GM19035 (cell line): ENCODE results near the gene TMC4.
"Not testable (repeated sequence)": the region's sequence is repeated elsewhere in the genome, so short reads cannot be mapped to it uniquely, and the experiment has no call there.

Source experiments
- ATAC-seq: cut with Tn5 transposase; IDR thresholded peaks from one replicate; pipeline ENCODE4 v1.9.1; 2021; ENCODE audit not compliant: unreplicated experiment

Gene TMC4

DNA sequence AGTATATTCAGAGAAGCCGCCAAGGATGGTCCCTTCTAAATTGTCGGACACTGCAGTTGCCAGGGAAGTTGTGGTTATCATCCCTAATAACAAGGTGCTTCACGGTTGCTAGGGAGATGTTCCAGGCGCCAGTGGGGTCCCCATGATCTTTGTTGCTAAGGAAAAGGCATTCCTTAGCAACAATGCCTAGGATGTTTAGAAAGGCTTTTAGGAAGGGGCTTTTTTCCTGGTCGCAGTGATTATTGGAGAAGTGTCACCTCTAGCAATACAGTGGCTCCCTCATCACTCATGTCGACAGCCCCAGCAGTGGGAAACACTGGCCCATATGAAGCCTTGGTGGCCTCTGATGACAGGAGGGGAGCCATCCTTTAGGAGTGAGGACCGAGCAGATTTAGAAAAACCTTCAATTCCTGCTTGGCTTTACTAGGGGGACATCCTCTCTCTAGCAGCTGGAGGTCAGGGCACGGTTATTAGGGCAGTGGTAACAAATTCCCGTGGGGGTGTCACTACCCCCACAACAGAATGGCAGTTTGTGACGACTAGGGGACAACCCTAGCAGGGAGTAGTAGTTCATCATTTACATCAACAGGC, 6.4 kb upstream of the TMC4 start:
- ATAC-seq: no peak

DNA sequence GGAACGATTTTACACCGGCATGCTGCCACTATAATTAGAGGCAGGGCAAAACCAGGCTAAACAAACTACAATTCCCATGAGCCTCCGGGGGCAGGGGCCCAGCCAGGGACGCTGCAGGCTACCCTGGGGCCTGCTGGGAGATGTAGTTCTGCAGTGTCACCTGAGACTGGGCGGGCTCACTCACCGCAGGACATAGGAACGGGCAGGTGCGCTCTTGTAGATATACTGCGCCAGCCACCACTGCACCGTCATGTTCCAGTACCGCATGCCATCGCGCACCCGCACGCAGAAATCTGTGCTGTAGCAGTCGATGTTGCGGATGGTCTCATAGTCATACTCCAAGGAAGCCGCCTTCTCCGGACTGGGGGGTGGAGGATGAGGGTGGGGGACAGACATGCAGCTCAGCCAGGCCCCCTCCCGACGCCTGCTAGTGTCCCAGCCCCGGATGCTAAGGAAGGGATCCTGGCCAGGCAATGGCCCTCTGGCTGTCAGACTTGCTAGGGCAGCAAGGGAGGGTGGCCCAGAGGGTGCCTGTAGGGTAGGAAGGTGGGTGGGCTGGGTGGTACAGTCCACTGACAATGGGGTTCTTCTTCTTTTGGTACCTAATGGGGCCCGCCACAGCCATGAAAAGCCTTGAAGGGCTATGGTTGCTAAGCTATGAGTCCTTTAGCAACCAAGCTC, 5.8 kb upstream of the TMC4 start:
- no peak for ATAC-seq

DNA sequence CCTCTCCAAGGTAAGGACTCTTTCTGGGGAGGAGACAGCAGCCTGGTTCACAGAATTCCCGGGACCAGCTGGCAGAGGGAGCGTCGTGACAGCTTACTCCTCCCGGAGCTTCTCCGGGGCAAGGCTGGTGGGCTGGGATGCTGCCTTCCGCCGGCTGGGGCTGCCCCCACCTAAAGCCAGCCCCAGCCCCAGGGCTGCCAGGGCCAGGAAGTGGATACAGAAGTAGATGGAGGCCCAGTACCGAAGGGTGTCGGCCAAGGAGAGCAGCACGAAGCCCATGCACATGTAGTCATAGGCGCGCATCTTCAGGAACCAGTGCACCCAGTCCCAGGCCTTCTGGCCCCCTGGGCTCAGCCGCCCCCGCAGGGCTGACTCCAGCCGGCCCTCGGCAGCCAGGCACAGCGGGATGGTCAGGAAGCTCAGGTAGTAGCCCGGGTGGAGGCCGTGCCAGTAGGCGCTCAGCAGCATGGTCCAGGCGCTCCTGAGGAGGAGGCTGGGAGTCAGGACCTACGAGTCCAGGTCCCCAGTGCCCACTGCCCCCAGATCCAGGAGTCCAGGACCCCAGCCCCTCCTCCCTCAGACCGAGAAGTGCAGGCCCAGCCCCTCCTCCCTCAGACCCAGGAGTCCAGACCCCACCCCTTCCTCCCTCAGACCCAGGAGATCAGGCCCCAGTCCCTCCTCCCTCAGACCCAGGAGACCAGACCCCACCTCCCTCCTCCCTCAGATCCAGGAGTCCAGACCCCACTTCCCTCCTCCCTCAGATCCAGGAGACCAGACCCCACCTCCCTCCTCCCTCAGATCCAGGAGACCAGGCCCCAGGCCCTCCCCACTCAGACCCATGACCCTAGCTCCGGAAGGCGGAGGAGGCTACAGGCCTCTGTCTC, 1.2 kb upstream of the TMC4 start:
- ATAC-seq: no peak

- no peak for ATAC-seq
These were observed 369 bp upstream of the TMC4 start for GRCh38 chr19:54173359-54173699.

- ATAC-seq: not testable (repeated sequence)
These were observed 1.1 kb downstream of the TMC4 start for GRCh38 chr19:54171736-54172431.

GRCh38 chr19:54169149-54169740, 3.7 kb downstream of the TMC4 start:
- ATAC-seq: no peak

DNA sequence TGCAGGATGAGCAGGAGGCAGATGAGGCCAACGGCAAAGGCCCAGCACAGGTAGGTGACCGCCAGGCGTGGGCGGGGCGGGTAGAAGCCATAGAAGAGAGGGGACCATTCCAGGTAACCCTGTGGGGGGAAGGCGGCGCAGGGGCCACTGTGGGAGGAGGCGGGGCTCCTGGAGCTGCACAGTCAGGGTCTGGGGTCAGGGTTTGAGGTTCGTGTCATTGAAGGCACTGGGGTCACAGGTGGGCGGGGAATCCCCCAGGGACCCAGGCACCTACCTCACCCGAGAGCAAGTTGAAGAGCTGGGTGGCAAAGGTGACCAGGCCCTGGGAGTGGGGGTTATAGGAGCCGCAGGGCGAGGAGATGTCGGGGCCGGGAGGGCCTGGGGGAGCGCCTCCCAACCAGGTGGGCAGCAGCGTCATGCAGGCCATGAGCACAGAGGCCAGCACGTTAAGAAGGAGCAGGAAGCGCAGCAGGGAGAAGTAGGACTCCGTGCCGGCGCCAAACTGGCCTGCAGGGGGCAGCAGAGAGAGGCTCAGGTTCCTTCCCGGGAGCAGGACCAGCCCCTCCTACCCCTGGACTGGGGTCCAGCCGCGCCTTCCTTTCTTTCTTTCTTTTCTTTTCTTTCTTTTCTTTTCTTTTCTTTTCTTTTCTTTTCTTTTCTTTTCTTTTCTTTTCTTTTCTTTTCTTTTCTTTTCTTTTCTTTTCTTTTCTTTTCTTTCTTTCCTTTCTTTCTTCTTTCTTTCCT, 4.6 kb downstream of the TMC4 start:
- no peak for ATAC-seq

DNA sequence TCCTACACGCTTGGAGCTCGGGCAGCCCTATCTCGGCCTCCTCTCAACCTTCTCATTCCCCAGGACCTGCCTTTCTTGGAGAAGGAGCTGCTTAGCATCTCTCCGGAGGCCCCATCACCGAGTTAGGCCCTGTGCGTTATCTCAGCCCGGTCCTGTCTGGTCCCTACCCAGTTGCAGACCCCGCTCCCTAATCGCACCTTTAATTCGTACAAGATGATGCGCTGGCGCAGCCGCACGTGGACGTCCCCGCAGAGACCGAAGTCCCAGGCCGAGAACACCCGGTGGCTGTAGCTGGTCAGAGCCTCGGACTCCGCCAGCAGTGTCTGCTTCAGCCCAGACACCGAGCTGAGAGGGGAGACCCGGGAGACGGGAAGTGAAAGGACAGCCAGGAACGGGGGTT, 7.7 kb downstream of the TMC4 start:
- no peak for ATAC-seq

DNA sequence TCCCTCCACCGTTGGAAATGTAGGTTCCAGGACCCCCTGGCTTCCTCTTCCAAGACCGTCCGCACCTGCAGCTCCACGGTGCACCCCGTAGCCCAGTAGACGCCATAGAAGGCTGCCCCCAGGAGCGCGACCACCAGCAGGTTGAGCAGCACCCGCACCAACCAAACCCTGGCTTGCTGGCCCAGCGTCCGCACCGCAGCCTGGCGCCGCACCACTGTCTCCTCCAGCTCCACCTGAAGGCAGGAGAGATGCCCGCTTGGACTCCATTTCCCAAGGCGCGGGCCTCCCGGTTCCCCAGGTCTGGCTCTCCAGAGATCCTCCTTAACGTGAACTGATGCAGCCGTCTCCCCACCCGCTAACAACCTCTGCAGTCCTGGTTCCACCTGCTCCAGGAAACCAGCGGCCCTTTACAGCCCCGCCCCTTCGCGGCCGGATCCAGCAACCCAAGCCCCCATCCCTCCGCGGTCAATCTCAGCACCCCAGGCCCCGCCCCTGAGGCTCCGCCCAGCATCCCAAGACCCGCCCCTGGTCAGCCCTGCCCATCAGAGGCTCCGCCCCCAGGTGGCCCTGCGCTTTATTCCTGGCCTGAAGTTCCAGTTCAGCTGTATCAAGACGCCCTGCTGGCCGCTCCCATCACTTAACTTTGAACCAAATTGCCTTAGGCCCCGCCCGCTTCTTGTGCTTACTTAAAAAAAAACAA, 8.4 kb downstream of the TMC4 start:
- no peak for ATAC-seq

DNA sequence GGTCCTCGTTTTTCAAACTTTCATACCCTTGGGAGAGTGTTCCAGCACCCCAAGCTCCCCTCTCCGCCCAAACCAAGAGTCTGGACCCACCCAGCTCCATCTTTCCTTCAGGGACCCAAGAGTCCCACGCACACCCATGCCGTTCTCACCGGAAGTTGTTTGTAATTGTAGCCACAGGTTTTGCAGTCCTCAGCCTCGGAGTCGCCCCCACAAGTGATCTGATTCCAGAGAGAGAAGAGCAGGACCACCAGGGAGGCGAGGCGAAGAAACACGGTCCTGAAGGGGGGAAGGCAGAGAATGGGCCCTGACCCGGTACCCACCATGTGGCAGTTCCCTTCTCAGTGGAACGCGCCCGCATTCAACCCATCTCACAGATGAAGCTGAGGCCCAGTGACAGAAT, 10.1 kb downstream of the TMC4 start:
- no peak for ATAC-seq

DNA sequence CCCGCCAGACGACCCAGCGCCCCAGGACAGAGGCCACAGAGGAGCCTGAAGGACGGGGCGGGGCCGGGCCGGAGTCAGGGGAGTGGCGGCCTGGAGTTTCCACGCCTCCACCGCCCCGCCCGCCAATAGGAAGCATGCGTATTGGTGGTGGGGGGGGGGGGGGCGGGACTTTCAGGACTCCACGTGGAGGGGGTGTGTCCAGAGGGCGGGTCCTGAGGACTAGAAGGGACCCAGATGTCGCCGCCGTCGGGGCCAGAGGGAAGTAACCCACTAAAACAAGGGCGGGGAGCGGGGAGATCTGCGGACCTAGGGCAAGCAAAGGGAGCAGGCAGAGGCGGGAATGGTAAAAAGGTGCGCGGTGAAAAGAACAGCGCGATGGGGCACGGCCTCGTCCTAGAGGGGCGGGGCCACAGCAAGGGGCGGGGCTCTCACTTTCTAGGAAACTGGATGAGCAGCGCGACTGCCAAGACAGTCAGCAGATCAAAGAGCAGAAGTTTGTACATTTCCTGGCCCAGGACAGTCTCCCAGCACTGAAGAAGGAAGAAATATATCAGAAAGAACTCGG, 10.6 kb downstream of the TMC4 start:
- ATAC-seq: no peak

- ATAC-seq: no peak
These were observed 12.1 kb downstream of the TMC4 start for GRCh38 chr19:54160854-54161253.

GRCh38 chr19:54160182-54160811, 12.7 kb downstream of the TMC4 start:
- peak; percentile 1 for ATAC-seq

DNA sequence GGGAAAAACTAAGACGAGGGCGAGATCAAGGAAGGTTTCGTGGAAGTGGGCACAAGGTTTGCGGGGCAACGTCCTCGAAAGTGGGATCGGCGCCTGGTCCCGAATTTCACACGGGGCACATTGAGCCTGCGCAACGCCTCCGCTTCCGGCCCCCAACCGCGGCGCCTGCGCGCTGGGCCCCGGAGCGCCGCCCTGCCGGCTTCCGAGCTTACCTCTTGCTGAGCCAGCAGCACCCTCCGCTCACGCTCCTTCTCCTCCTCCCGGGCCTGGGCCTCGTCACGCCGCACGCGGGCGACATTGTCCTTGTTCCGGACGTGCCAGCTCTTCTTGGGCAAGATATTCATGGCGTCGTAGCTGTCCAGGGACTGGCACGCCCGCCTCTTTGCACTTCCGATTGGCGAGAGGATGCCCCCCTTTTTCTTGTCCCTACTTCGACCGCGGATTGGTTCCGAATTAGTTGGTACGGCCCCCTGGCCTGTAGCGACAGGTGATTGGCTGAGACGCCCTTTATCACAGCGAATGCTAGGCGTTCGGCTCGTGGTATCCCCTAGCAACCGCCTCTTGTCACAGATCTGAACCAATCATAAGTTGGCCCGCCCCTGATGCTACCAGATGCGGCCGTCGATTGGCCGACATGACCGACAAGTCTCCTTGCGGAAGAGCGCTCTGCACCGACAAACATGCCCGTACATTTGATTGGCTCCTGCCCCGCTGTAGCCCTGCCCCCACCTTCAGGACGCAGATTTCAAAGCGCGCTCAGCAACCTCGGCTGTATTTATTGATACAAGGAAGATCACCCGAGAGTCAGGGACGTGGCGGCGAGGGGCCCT, 13.4 kb downstream of the TMC4 start, which contains the start of gene LENG1:
LENG1 (minus strand) TSS at position 370 of the 830 bp plus-strand sequence; CDS start at position 344, 26 bp downstream.
- peak; percentile 87 for ATAC-seq

DNA sequence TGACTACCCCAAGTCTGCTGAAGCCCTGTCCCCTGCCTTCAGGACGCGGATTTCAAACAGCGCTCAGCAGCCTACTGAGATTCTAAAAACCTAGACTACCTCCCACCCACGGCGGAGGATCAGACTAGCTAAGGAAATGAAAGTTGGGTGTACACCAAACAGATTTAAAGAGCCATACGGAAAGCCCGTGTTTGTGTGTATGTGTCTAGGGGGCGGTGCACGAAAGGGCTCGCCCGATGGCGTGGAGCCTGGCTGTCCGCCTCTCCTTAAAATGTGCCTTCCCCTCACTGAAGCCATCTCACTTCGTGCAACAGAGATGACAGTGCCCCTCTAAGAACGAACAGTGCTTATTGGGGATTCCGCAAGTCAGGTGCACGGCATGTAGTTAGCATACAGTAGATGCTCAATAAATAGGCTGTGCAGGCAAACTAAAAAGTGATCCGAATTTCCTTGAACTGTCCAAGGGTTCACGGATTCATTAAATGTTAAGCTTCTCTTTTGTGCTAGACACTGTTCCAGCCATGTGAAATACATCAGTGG, 14.1 kb downstream of the TMC4 start:
- ATAC-seq: no peak

- no peak for ATAC-seq
These were observed 16.0 kb downstream of the TMC4 start for GRCh38 chr19:54156953-54157352.

DNA sequence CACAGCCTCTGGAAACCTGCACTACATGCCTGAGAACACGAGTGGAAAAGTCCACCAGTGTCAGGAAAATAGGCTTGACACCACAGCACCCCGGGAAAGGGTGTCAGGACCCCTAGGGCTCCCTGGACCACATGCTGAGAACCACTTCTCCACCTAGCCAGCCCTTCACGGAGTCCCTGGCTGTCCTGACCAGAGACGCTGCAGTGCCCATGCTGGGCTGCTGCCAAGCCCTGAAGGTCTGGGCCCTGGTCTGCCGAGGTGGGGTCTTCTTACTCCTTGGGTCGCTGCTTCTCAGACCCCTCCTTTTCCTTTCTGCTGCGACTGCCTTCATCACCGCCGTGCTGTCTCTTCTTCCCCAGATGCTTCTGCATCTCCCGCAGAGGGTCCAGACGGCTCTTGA, 16.5 kb downstream of the TMC4 start:
- ATAC-seq: no peak

GRCh38 chr19:54155694-54156093, 17.3 kb downstream of the TMC4 start:
- ATAC-seq: no peak
